Measurements from ENCODE around the gene S100A2.
"Not testable (repeated sequence)": the region's sequence is repeated elsewhere in the genome, so short reads cannot be mapped to it uniquely, and the experiment has no call there.

Gene S100A2

GRCh38 chr1:153526132-153526543, 39.5 kb downstream of the S100A2 start:
- DNase-seq, result no peak

GRCh38 chr1:153525088-153525728, 40.4 kb downstream of the S100A2 start:
- DNase-seq, result no peak

GRCh38 chr1:153522353-153523048, 43.1 kb downstream of the S100A2 start:
- not testable (repeated sequence) for DNase-seq

GRCh38 chr1:153521808-153522207, 43.8 kb downstream of the S100A2 start:
- not testable (repeated sequence) for DNase-seq

- no peak for DNase-seq
Observed at GRCh38 chr1:153520818-153521476, 44.7 kb downstream of the S100A2 start.

GRCh38 chr1:153520137-153520691, 45.4 kb downstream of the S100A2 start:
- not testable (repeated sequence) for DNase-seq

- DNase-seq, result no peak
Observed at GRCh38 chr1:153519242-153519641, 46.4 kb downstream of the S100A2 start.

GRCh38 chr1:153515504-153516394, 49.9 kb downstream of the S100A2 start:
- no peak for DNase-seq

- no peak for DNase-seq
Observed at GRCh38 chr1:153513666-153514065, 52.0 kb downstream of the S100A2 start.

- DNase-seq, result no peak
Observed at GRCh38 chr1:153513023-153513422, 52.6 kb downstream of the S100A2 start.

All from femur (tissue), 1 donor.